Ascending aorta (tissue), 2 donors: Measurements from ENCODE around the gene CLCA4. TPM values are rescaled to one million over a fixed set of nuclear protein-coding genes. Genes with fewer than 3 reads are reported as not detected.

ENCODE experiments used
- DNase-seq, 2 donors: peaks; one replicate each; pipeline ENCODE4 v3.0.0-alpha.2; 2019; ENCODE audit warnings: low spot score in 2 of 2
- H3K27ac ChIP-seq, 2 donors: fragments of 200-600 bp; sonication (generic); one replicate each; pipeline ENCODE4 v1.5.1; 2016 to 2017; ENCODE audit warnings: mild to moderate bottlenecking in 1 of 2
- H3K27me3 ChIP-seq: fragments of 200-600 bp; sonication (generic); one replicate; pipeline ENCODE4 v1.5.1; 2017
- H3K36me3 ChIP-seq, 2 donors: fragments of 200-600 bp; sonication (generic); one replicate each; pipeline ENCODE4 v1.5.1; 2016
- H3K4me1 ChIP-seq, 2 donors: fragments of 200-600 bp; sonication (generic); one replicate each; pipeline ENCODE4 v1.5.1; 2016 to 2017; ENCODE audit warnings: mild to moderate bottlenecking in 1 of 2
- H3K4me3 ChIP-seq, 2 donors: fragments of 200-600 bp; sonication (generic); one replicate each; pipeline ENCODE4 v1.5.1; 2016 to 2017; ENCODE audit warnings: mild to moderate bottlenecking in 1 of 2
- H3K9me3 ChIP-seq, 2 donors: fragments of 200-600 bp; sonication (generic); one replicate each; pipeline ENCODE4 v1.5.1; 2016
- intact Hi-C: fragments of 100-400 bp; cut with DNase I; formaldehyde crosslinking; loops from one replicate; pipeline ENCODE4 v1.15.1; 2023
- total RNA-seq: library from RNA; depleted of rRNA; stranded (reverse); fragments of >200 nt; gene quantifications from one replicate; pipeline ENCODE4 v1.1.0, GENCODE V29; 2016
- TF ChIP-seq, protein P1 (sequence below), 3 experiments: fragments of 200-600 bp in 2 of 3; fragments of 450-650 bp in 1 of 3; sonication (generic) in 2 of 3; IDR thresholded peaks; one replicate each; pipeline ENCODE4 v1.5.1; 2016 to 2019; ENCODE audit warnings: antibody characterized with exemption in 3 of 3, mild to moderate bottlenecking in 1 of 3, moderate library complexity in 1 of 3

CLCA4 gene
- total RNA-seq, 1 donor from 2014 or later: not detected

DNA sequence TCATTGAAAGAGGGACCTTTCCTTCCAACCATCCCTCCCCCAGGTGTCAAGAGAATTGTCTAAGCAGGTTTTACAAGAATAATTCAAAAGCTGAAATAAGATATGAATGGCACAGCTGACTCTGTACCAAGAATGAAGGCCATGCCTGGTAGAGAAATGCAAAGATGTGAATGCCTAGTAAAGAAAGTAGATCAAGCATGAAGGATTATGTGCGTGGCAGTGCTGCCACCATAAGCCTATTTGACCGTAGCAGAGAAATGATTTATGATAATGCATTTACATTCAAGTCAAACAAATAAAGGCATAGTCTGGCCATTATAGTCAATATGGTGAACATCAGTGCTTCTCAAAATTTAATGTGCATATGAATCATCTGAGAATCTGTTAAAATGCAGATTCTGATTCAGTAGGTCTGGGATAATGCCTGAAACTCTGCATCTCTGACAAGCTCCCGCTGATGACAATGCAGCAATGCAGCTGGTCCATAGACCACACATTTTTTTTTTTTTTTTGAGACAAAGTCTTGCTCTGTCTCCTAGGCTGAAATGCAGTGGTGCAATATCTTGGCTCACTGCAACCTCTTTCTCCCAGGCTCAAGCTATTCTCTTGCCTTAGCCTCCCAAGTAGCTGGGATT lies 16.6 kb upstream of the CLCA4 start:
- Histone ChIP-seq H3K27me3 (no peaks in the 10 kb centered on the region), H3K36me3 (no peaks in the 10 kb centered on the region), H3K4me1 (no peaks in the 10 kb centered on the region), H3K27ac (no peak overlapping the region), H3K9me3 (no peaks in the 10 kb centered on the region), H3K4me3 (no peak overlapping the region)
- no peak for DNase-seq
- TF ChIP-seq, protein P1, sequence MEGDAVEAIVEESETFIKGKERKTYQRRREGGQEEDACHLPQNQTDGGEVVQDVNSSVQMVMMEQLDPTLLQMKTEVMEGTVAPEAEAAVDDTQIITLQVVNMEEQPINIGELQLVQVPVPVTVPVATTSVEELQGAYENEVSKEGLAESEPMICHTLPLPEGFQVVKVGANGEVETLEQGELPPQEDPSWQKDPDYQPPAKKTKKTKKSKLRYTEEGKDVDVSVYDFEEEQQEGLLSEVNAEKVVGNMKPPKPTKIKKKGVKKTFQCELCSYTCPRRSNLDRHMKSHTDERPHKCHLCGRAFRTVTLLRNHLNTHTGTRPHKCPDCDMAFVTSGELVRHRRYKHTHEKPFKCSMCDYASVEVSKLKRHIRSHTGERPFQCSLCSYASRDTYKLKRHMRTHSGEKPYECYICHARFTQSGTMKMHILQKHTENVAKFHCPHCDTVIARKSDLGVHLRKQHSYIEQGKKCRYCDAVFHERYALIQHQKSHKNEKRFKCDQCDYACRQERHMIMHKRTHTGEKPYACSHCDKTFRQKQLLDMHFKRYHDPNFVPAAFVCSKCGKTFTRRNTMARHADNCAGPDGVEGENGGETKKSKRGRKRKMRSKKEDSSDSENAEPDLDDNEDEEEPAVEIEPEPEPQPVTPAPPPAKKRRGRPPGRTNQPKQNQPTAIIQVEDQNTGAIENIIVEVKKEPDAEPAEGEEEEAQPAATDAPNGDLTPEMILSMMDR (IDR thresholded peaks at IDR 0.05): no peak
- intact Hi-C loops: no loop called here

DNA sequence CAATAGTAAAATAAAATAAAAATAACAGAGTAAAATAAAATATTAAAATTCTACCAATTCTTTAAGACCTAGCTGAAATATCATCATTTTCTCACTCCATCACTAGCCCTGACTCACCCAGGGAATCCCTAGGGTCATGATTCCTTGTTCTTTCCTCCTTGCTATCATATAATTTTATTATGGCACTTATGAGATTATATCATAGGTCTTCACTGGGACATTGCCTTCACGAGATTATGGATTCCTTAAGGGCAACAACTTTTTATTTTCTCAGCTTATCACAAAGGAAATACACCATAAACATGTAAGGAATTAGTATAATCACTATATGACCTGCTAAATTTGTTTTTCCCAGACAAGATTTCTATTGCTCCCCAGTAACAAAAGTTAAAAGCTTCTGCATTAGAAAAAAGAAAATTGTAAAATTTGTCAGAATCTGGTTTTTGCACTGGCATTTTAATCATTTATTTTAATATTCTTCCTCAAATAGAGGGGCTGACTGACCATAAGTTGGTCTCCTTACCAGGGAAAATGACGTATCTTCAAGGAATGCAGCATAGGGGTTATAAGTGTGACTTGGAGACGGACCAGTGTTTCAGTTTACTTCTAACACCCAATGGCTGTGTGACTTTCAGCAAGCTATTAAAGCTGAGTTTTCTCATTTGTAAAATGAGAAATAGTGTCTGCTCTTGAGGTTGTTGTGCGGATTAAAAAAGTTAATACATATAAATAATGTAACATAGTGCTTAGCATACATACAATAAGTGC lies 8.8 kb upstream of the CLCA4 start:
- no peaks in the 10 kb centered on the region for H3K27me3 ChIP-seq
- no peaks in the 10 kb centered on the region for H3K9me3 ChIP-seq
- intact Hi-C loops: no loop called here
- no peak for DNase-seq
- TF ChIP-seq, protein P1 (IDR thresholded peaks at IDR 0.05): no peak
- no peak overlapping the region for H3K27ac ChIP-seq
- H3K36me3 ChIP-seq: no peaks in the 10 kb centered on the region
- no peaks in the 10 kb centered on the region for H3K4me1 ChIP-seq
- no peak overlapping the region for H3K4me3 ChIP-seq

DNA sequence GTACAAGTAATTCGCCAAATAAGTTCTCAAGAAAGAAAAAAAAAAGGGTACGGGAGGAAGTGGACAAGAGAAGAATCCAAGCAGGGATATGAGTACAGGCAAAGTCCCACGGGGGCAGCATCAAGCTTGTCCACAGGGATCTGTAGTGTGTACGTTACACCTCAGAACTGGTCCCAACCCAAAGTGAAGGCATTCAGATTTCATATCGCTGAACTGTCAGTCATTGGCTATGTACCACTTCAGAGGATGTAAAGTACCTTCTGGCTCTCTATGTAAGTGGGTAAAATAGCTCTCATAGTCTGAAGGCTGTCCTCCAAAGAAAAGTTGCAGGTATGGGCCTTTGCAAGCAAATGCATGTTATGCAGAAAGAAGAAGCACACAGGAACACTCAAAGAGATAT lies 8.1 kb upstream of the CLCA4 start:
- Histone ChIP-seq H3K4me1 (no peaks in the 10 kb centered on the region), H3K36me3 (no peaks in the 10 kb centered on the region), H3K9me3 (no peaks in the 10 kb centered on the region), H3K27ac (no peak overlapping the region), H3K4me3 (no peak overlapping the region), H3K27me3 (no peaks in the 10 kb centered on the region)
- TF ChIP-seq, protein P1 (IDR thresholded peaks at IDR 0.05): no peak
- DNase-seq: no peak
- intact Hi-C loops: no loop called here

DNA sequence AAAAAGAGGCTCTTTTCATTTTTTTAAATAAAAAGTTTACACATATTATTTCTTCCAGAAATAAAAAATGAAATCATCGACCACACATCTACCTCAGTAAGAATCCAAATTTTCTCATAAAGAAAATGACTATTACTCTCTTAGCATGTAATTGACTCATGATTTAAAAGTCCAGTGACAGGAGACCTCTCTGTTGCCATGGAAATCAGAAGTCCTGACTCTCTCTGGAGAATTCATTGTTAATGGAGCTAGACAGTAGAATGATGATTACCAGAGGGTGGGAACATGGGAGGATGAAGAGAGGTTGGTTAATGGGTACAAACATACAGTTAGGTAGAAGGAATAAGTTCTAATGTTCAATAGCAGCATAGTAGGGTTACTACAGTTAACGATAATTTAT lies 5.0 kb upstream of the CLCA4 start:
- TF ChIP-seq, protein P1 (IDR thresholded peaks at IDR 0.05): no peak
- Histone ChIP-seq H3K36me3 (no peaks in the 10 kb centered on the region), H3K27me3 (no peaks in the 10 kb centered on the region), H3K4me1 (no peaks in the 10 kb centered on the region), H3K9me3 (no peaks in the 10 kb centered on the region), H3K4me3 (no peak overlapping the region), H3K27ac (no peak overlapping the region)
- intact Hi-C loops: no loop called here
- DNase-seq: no peak

DNA sequence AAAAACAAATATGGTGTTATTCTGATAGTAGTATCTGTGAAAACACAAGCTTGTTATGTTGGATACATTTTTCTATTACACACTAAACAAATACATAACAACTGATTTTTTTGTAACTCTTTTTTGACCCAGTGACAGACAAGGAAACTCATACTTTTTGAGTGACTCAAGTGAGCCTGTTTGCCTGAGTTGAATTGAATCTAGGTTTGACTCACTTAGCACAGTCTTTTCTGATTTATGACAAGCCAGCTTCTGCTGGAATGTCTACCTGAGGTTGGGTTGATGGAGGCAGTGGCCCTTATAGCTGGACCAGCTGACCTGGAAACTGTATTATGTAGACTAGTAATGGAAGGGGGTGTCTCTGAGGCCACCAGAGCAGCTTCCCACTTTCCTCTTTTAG lies 4.2 kb upstream of the CLCA4 start:
- H3K9me3 ChIP-seq: no peaks in the 10 kb centered on the region
- no peaks in the 10 kb centered on the region for H3K4me1 ChIP-seq
- no peaks in the 10 kb centered on the region for H3K36me3 ChIP-seq
- H3K27ac ChIP-seq: no peak overlapping the region
- TF ChIP-seq, protein P1 (IDR thresholded peaks at IDR 0.05): no peak
- H3K27me3 ChIP-seq: no peaks in the 10 kb centered on the region
- intact Hi-C loops: no loop called here
- no peak overlapping the region for H3K4me3 ChIP-seq
- DNase-seq: no peak
